ENCODE data around the gene FGF19. TPM values are rescaled to one million over a fixed set of nuclear protein-coding genes. Genes with fewer than 3 reads are reported as not detected.

FGF19 gene
- total and polyA plus RNA-seq, 2 donors (not counting 1 experiment from before 2014, with no cell fraction given), result not detected

DNA sequence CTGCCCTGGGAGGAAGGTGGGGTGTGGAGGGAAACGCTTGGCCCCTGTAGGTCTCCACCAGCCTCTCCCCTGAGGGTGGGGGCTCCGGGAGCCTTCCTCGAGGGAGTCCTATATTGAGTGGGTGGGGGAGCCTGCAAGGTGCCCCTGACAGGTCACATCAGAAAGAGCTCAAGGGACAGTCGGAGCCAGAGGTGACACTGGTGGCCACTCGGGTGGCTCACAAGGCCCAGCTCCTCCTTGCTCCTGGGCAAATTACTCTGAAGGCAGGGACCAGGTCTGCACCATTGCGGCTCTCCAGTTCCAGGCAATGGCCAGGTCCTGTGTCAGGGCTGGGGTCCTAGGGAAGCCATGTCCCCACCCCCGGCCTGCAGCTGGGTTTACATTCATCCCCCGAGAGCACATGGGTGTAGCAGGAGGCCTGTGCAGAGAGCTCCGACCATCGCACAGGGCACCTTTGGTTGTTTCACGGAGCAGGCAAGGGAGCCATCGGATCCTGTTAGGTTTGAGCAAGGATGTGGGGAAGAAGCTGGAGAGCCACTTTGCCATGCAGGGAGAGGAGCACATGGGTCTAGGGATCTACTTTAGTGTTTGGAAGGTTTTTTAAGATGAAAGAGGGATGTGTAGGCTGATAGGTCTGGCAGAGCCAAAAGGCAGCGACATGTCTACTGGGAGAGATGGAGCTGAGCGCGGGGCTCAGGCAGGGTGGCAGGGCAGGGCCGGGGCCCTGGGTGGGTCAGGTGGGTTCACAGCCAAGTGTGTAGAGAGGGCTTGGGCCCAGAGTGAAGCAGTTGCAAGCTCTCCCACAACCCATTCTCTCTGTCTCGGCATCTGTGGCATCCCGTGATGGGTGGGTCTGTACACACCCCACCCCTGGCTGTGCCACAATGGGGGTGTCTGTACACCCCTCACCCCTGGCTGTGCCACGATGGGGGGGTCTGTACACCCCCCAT, 48.1 kb downstream of the FGF19 start:
- Histone ChIP-seq H2AFZ (ENCODE audit: insufficient read depth, low read depth, low read length, poor library complexity, severe bottlenecking) (no peak overlapping the region), H3K27ac (ENCODE audit: low read length in 2 of 2) (no peak overlapping the region), H3K9ac (ENCODE audit: low read length) (no peak overlapping the region), H3K4me3 (ENCODE audit: control extremely low read depth in 1 of 5, extremely low read depth in 1 of 5, insufficient read depth in 1 of 5, low read depth in 2 of 5, low read length in 4 of 5) (no peak overlapping the region), H3K27me3 (replicated peaks in 1 of 4; ENCODE audit: control extremely low read depth in 1 of 4, control insufficient read depth in 3 of 4, insufficient read depth in 4 of 4, low read length in 3 of 4) (no peaks in the 10 kb centered on the region), H3K9me3 (ENCODE audit: control extremely low read depth in 1 of 3, control insufficient read depth in 2 of 3, insufficient read depth in 1 of 3, low read length in 2 of 3) (no peaks in the 10 kb centered on the region), H3K4me1 (ENCODE audit: control insufficient read depth in 2 of 2, insufficient read depth in 2 of 2, low read length in 2 of 2) (no peaks in the 10 kb centered on the region), H3K36me3 (replicated peaks in 1 of 2; ENCODE audit: control extremely low read depth in 1 of 2, control insufficient read depth in 1 of 2, extremely low read depth in 1 of 2, insufficient read depth in 2 of 2, low read length in 1 of 2) (peaks cover 0 to 2% of the 10 kb centered on the region in 2 experiments), H4K20me1 (ENCODE audit: control insufficient read depth, insufficient read depth, low read length, poor library complexity, severe bottlenecking) (no peaks in the 10 kb centered on the region), H3K79me2 (ENCODE audit: control insufficient read depth, insufficient read depth, low read length) (no peaks in the 10 kb centered on the region), H3K4me2 (replicated peaks; ENCODE audit: low read depth, low read length, poor library complexity, severe bottlenecking) (no peak overlapping the region)
- Mint-ChIP-seq H3K4me3 (no peak overlapping the region), H3K27ac (no peak overlapping the region), H3K27me3 (no peaks in the 10 kb centered on the region), H3K9me3 (ENCODE audit: insufficient read depth) (no peaks in the 10 kb centered on the region), H3K4me1 (no peaks in the 10 kb centered on the region)
- POLR2A ChIA-PET, result no interaction called here
- CTCF ChIA-PET, result interaction anchor here (1.3 kb wide), 1 partner anchor 15 kb away, joined by 3 read pairs; no protein-coding TSS in a partner anchor
- TF ChIP-seq EZH2 (IDR thresholded peaks at IDR 0.05; ENCODE audit: borderline replicate concordance, insufficient read depth, low read depth, low read length, poor library complexity, severe bottlenecking), result no peak
- TF ChIP-seq, protein P1, sequence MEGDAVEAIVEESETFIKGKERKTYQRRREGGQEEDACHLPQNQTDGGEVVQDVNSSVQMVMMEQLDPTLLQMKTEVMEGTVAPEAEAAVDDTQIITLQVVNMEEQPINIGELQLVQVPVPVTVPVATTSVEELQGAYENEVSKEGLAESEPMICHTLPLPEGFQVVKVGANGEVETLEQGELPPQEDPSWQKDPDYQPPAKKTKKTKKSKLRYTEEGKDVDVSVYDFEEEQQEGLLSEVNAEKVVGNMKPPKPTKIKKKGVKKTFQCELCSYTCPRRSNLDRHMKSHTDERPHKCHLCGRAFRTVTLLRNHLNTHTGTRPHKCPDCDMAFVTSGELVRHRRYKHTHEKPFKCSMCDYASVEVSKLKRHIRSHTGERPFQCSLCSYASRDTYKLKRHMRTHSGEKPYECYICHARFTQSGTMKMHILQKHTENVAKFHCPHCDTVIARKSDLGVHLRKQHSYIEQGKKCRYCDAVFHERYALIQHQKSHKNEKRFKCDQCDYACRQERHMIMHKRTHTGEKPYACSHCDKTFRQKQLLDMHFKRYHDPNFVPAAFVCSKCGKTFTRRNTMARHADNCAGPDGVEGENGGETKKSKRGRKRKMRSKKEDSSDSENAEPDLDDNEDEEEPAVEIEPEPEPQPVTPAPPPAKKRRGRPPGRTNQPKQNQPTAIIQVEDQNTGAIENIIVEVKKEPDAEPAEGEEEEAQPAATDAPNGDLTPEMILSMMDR (IDR thresholded peaks at IDR 0.05), result no peak
- DNase-seq, result no peak
- WGBS (ENCODE audit: insufficient coverage), result 93% methylated on average over 15 of the region's 19 CpGs
- ATAC-seq (ENCODE audit: low read depth), result no peak
- intact Hi-C loops (cut with micrococcal nuclease), result no loop called here
